ENCODE results near the gene M1AP.

DNA sequence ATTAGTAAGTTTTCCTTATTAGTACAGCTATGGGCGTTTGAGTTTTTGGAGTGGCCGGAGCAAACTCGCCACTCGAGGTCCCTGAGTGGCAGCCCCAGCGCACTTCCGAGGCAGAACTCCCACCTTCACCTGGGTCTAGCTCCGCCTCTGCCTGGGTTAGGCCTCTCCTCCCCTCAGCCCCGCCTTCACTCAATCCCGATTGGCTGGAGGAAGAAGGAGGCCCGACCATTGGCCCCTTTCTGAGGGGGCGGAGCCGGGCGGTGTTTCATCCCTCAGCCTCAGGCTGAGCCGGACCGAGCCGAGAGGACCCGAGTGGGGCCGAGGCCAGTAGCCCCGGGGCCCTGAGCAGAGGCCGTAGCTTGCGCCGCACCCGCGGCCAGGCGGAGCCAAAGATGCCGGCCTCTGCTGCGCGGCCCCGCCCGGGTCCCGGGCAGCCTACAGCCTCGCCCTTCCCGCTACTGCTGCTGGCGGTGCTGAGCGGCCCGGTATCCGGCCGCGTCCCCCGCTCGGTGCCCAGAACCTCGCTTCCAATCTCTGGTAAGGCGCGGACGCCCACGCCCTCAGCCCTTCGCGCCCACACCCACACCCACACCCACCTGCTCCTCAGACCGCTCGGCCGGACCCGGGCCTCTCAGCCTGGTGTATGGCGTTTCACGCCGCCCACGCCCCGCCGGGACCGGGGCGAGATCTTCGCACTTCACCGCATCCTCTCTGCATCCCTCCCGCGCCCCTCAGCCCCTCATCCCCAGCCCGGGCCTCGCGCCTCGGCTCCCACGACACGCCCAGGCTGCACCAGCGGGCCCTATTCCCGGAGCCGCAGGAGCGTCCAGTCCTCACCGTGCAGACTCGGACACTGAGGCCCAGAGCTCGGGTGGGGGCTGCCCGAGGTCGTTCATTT is 6.1 kb upstream of the M1AP start, which contains the start of gene SEMA4F:
- TF ChIP-seq, protein P1, sequence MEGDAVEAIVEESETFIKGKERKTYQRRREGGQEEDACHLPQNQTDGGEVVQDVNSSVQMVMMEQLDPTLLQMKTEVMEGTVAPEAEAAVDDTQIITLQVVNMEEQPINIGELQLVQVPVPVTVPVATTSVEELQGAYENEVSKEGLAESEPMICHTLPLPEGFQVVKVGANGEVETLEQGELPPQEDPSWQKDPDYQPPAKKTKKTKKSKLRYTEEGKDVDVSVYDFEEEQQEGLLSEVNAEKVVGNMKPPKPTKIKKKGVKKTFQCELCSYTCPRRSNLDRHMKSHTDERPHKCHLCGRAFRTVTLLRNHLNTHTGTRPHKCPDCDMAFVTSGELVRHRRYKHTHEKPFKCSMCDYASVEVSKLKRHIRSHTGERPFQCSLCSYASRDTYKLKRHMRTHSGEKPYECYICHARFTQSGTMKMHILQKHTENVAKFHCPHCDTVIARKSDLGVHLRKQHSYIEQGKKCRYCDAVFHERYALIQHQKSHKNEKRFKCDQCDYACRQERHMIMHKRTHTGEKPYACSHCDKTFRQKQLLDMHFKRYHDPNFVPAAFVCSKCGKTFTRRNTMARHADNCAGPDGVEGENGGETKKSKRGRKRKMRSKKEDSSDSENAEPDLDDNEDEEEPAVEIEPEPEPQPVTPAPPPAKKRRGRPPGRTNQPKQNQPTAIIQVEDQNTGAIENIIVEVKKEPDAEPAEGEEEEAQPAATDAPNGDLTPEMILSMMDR (IDR thresholded peaks at IDR 0.05), result no peak
- peak in 1 of 2 donors; percentile 92 for TF ChIP-seq POLR2A (IDR thresholded peaks at IDR 0.05)

Data from heart left ventricle (tissue), 13 donors.